Keratinocyte (primary cell): ENCODE results near the gene BHLHE40. TPM values are rescaled to one million over a fixed set of nuclear protein-coding genes. Genes with fewer than 3 reads are reported as not detected.
A peak's percentile ranks its signal among the peaks of the same experiment; 100 is the strongest.

Source experiments
- DNase-seq: peaks from one replicate; pipeline ENCODE4 v3.0.0-alpha.2; 2011; ENCODE audit warnings: low read depth, missing footprints, low spot score
- FAIRE-seq: peaks from 2 replicates; lab custom pipeline; 2011; peaks lifted over from hg19 to GRCh38; lab: Jason Lieb, UNC
- H2AFZ ChIP-seq: 2 replicates; pipeline ENCODE4 v1.6.0; 2012; ENCODE audit warnings: low read length, control low read depth, inconsistent platforms; ENCODE audit not compliant: control insufficient read depth
- H3K27ac ChIP-seq: 2 replicates; pipeline ENCODE4 v1.5.1; 2011; ENCODE audit warnings: low read length; ENCODE audit not compliant: control insufficient read depth, insufficient read depth
- H3K27me3 ChIP-seq: 3 replicates; pipeline ENCODE4 v1.6.0; 2011; ENCODE audit warnings: low read length; ENCODE audit not compliant: control insufficient read depth, insufficient read depth; ENCODE audit errors: extremely low read depth
- H3K36me3 ChIP-seq, 2 experiments: 2 replicates in 1 of 2; 3 replicates in 1 of 2; pipeline ENCODE4 v1.5.1; 2011; ENCODE audit warnings: low read length in 2 of 2, mild to moderate bottlenecking in 1 of 2; ENCODE audit not compliant: control insufficient read depth in 2 of 2, insufficient read depth in 2 of 2; ENCODE audit errors: extremely low read depth in 1 of 2
- H3K4me1 ChIP-seq: 3 replicates; pipeline ENCODE4 v1.5.1; 2011; ENCODE audit warnings: low read length; ENCODE audit not compliant: control insufficient read depth, insufficient read depth; ENCODE audit errors: extremely low read depth
- H3K4me2 ChIP-seq: 3 replicates; pipeline ENCODE4 v1.6.0; 2011; ENCODE audit warnings: low read depth, low read length; ENCODE audit not compliant: control insufficient read depth, insufficient read depth; ENCODE audit errors: extremely low read depth
- H3K4me3 ChIP-seq, 3 experiments: fragments of 200-600 bp in 1 of 3; sonication (generic) in 1 of 3; 2 replicates in 2 of 3; 3 replicates in 1 of 3; pipeline ENCODE4 v1.5.1; 2011 to 2016; ENCODE audit warnings: low read length in 3 of 3, mild to moderate bottlenecking in 3 of 3, control low read depth in 2 of 3, inconsistent platforms in 1 of 3, low read depth in 1 of 3, mixed read lengths in 1 of 3, mixed run types in 1 of 3, moderate library complexity in 1 of 3; ENCODE audit not compliant: control insufficient read depth in 2 of 3, insufficient read depth in 2 of 3; ENCODE audit errors: extremely low read depth in 1 of 3
- H3K79me2 ChIP-seq: 2 replicates; pipeline ENCODE4 v1.6.0; 2012; ENCODE audit warnings: low read length; ENCODE audit not compliant: control insufficient read depth, insufficient read depth
- H3K9ac ChIP-seq: 3 replicates; pipeline ENCODE4 v1.6.0; 2011; ENCODE audit warnings: low read length; ENCODE audit not compliant: control insufficient read depth, insufficient read depth; ENCODE audit errors: extremely low read depth
- H3K9me1 ChIP-seq: 3 replicates; pipeline ENCODE4 v1.6.0; 2011; ENCODE audit warnings: low read length; ENCODE audit not compliant: control insufficient read depth, insufficient read depth; ENCODE audit errors: extremely low read depth
- H3K9me3 ChIP-seq: 2 replicates; pipeline ENCODE4 v1.5.1; 2012; ENCODE audit warnings: low read depth, low read length; ENCODE audit not compliant: control insufficient read depth
- H4K20me1 ChIP-seq: 3 replicates; pipeline ENCODE4 v1.6.0; 2011; ENCODE audit warnings: low read length; ENCODE audit not compliant: control insufficient read depth, insufficient read depth; ENCODE audit errors: extremely low read depth
- CTCF ChIP-seq, 3 experiments: IDR thresholded peaks in 1 of 3; conservative IDR thresholded peaks in 1 of 3; optimal IDR thresholded peaks in 1 of 3; 2 replicates in 2 of 3; 3 replicates in 1 of 3; pipeline versions ENCODE3 to v1.5.1; 2011; ENCODE audit warnings: low read length in 3 of 3, mild to moderate bottlenecking in 3 of 3, moderate library complexity in 2 of 3, control low read depth in 1 of 3, inconsistent platforms in 1 of 3; ENCODE audit not compliant: insufficient read depth in 2 of 3; ENCODE audit errors: extremely low read depth in 1 of 3
- EZH2 ChIP-seq: IDR thresholded peaks from one replicate; pipeline ENCODE4 v1.6.1; 2012; ENCODE audit warnings: inconsistent platforms, mild to moderate bottlenecking, low read length, moderate library complexity
- dilution Hi-C: fragments of 300-500 bp; cut with MboI; formaldehyde crosslinking; loops from one replicate; pipeline ENCODE4 v1.7.0; 2020; ENCODE audit warnings: low sequenced_read_pairs; ENCODE audit not compliant: extremely low pct_ligation_motif_present
- polyA plus RNA-seq, 5 experiments: library from polyadenylated mRNA; depleted of rRNA in 3 of 5; stranded (reverse) in 3 of 5; stranded (forward) in 1 of 5; unstranded in 1 of 5; fragments of >200 nt; gene quantifications; 1 replicate in 1 of 5; 2 replicates in 3 of 5; 3 replicates in 1 of 5; pipeline versions ENCODE4 v1.2.1 to v1.2.3, GENCODE V29; 2011 to 2012; ENCODE audit warnings: missing spikeins in 2 of 5, low read depth in 1 of 5, low replicate concordance in 1 of 5

The BHLHE40 gene
- polyA plus RNA-seq, 1 donor (not counting 4 experiments of a cell fraction or from before 2014, with no cell fraction given) = 95.7 TPM

- dilution Hi-C loops = no loop called here
- H3K9ac ChIP-seq = peak overlapping the region; percentile 79
- H3K36me3 ChIP-seq = no peaks in the 10 kb centered on the region
- H3K27ac ChIP-seq = peak overlapping the region; percentile 97
- H3K27me3 ChIP-seq = no peaks in the 10 kb centered on the region
- no peak overlapping the region for H3K4me3 ChIP-seq
- no peaks in the 10 kb centered on the region for H4K20me1 ChIP-seq
- no peaks in the 10 kb centered on the region for H3K9me1 ChIP-seq
- H3K4me1 ChIP-seq = peaks cover 82% of the 10 kb centered on the region
- no peak overlapping the region for H2AFZ ChIP-seq
- H3K79me2 ChIP-seq = no peaks in the 10 kb centered on the region
- TF ChIP-seq CTCF (optimal IDR thresholded peaks at IDR 0.05 in 1 of 3, IDR thresholded peaks at IDR 0.05 in 1 of 3, conservative IDR thresholded peaks at IDR 0.05 in 1 of 3; ENCODE audit: extremely low read depth in 1 of 3, insufficient read depth in 2 of 3, low read length in 3 of 3) = no peak
- TF ChIP-seq EZH2 = no peak
- DNase-seq (no peak), FAIRE-seq (no peak)
- H3K9me3 ChIP-seq = no peaks in the 10 kb centered on the region
- peak overlapping the region; percentile 22 for H3K4me2 ChIP-seq
Measured at GRCh38 chr3:5019411-5020241, 40.4 kb downstream of the BHLHE40 start.

- H2AFZ ChIP-seq = peak overlapping the region; percentile 60
- H3K36me3 ChIP-seq = no peaks in the 10 kb centered on the region
- dilution Hi-C loops = no loop called here
- H3K4me2 ChIP-seq = peak overlapping the region; percentile 19
- TF ChIP-seq CTCF (optimal IDR thresholded peaks at IDR 0.05 in 1 of 3, IDR thresholded peaks at IDR 0.05 in 1 of 3, conservative IDR thresholded peaks at IDR 0.05 in 1 of 3; ENCODE audit: extremely low read depth in 1 of 3, insufficient read depth in 2 of 3, low read length in 3 of 3) (no peak), EZH2 (no peak)
- no peaks in the 10 kb centered on the region for H3K27me3 ChIP-seq
- H3K9ac ChIP-seq = peak overlapping the region; percentile 79
- H3K79me2 ChIP-seq = no peaks in the 10 kb centered on the region
- no peaks in the 10 kb centered on the region for H3K9me3 ChIP-seq
- FAIRE-seq (no peak), DNase-seq (no peak)
- H3K4me1 ChIP-seq = peaks cover 87% of the 10 kb centered on the region
- no peak overlapping the region for H3K4me3 ChIP-seq
- H3K9me1 ChIP-seq = no peaks in the 10 kb centered on the region
- H4K20me1 ChIP-seq = no peaks in the 10 kb centered on the region
- peak overlapping the region; percentile 97 for H3K27ac ChIP-seq
Measured at GRCh38 chr3:5020242-5020722, 41.0 kb downstream of the BHLHE40 start.
